K562 (cell line): Measurements from ENCODE around the gene RREB1. TPM values are rescaled to one million over a fixed set of nuclear protein-coding genes. Genes with fewer than 3 reads are reported as not detected.

ENCODE experiments used
- ESRRB ChIP-seq: fragments of 250-450 bp; sonication (Bioruptor Pico); IDR thresholded peaks from 2 replicates; pipeline ENCODE4 v1.5.0; 2020; ENCODE audit warnings: mild to moderate bottlenecking, moderate library complexity, borderline replicate concordance
- KAT7 ChIP-seq: sonication (generic); formaldehyde crosslinking; IDR thresholded peaks from 2 replicates; pipeline ENCODE4 v1.8.0; 2022; ENCODE audit warnings: missing genetic modification reagents, mild to moderate bottlenecking, borderline replicate concordance
- NELFE ChIP-seq: IDR thresholded peaks from 2 replicates; pipeline ENCODE4 v1.6.1; 2011; ENCODE audit warnings: mild to moderate bottlenecking; ENCODE audit not compliant: insufficient read depth, insufficient read length
- PHTF2 ChIP-seq: fragments of 250-450 bp; sonication (Bioruptor Pico); IDR thresholded peaks from 2 replicates; pipeline ENCODE4 v1.5.0; 2021; ENCODE audit warnings: mild to moderate bottlenecking
- POLR3G ChIP-seq: IDR thresholded peaks from 2 replicates; pipeline ENCODE4 v1.6.1; 2011; ENCODE audit not compliant: insufficient read length, insufficient replicate concordance; ENCODE audit errors: extremely low read depth
- POU5F1 ChIP-seq: fragments of 150-350 bp; IDR thresholded peaks from 2 replicates; pipeline ENCODE4 v1.6.1; 2014; ENCODE audit warnings: borderline replicate concordance, low read length, low read depth, mild to moderate bottlenecking; ENCODE audit not compliant: partially characterized antibody
- RBM17 ChIP-seq: fragments of 200-400 bp; formaldehyde crosslinking; IDR thresholded peaks from 2 replicates; pipeline ENCODE4 v1.6.1; 2017; ENCODE audit warnings: low read depth, mild to moderate bottlenecking, low read length, borderline replicate concordance
- SRSF9 ChIP-seq: fragments of 200-400 bp; formaldehyde crosslinking; IDR thresholded peaks from 2 replicates; pipeline ENCODE4 v1.6.1; 2017; ENCODE audit warnings: low read depth, low read length, borderline replicate concordance
- ZBTB43 ChIP-seq: sonication (generic); formaldehyde crosslinking; IDR thresholded peaks from 2 replicates; pipeline ENCODE4 v1.8.0; 2023; ENCODE audit warnings: mild to moderate bottlenecking, missing genetic modification reagents
- ZFX ChIP-seq: sonication (generic); formaldehyde crosslinking; IDR thresholded peaks from 2 replicates; pipeline ENCODE4 v1.8.0; 2022; ENCODE audit warnings: mild to moderate bottlenecking, missing genetic modification reagents, moderate library complexity
- ZKSCAN8 ChIP-seq: fragments of 200-800 bp; sonication (Bioruptor generic); IDR thresholded peaks from 2 replicates; pipeline ENCODE4 v1.6.1; 2016; ENCODE audit warnings: missing genetic modification characterization, missing compliant biosample characterization
- ZNF699 ChIP-seq: fragments of 250-450 bp; sonication (Bioruptor Pico); IDR thresholded peaks from 2 replicates; pipeline ENCODE4 v1.8.0; 2021; ENCODE audit warnings: mild to moderate bottlenecking, moderate library complexity; ENCODE audit not compliant: insufficient replicate concordance
- ZNF76 ChIP-seq: fragments of 250-450 bp; sonication (Bioruptor Pico); IDR thresholded peaks from 2 replicates; pipeline ENCODE4 v1.4.0; 2020; ENCODE audit warnings: mild to moderate bottlenecking, moderate library complexity, borderline replicate concordance
- polyA plus RNA-seq, 8 experiments: library from polyadenylated mRNA; depleted of rRNA in 4 of 8; stranded (reverse) in 5 of 8; unstranded in 3 of 8; fragments of >200 nt; fragmentation: Nextera tagmentation in 2 of 8; fragmentation: Illumina TruSeq in 1 of 8; extraction: Ambion mirVana in 2 of 8; extraction: Trizol in 1 of 8; gene quantifications; 2 replicates each; pipeline versions ENCODE4 v1.2.1 to v1.2.3, GENCODE V29; 2011 to 2014; ENCODE audit warnings: inconsistent platforms in 1 of 8, missing spikeins in 1 of 8
- total RNA-seq, 7 experiments: library from RNA; depleted of rRNA in 6 of 7; stranded (reverse); fragments of >200 nt in 6 of 7; fragmentation: Illumina TruSeq in 2 of 7; extraction: Trizol in 2 of 7; gene quantifications; 2 replicates each; pipeline versions ENCODE4 v1.2.1 to v1.2.3, GENCODE V29; 2011 to 2021; ENCODE audit warnings: low replicate concordance in 1 of 7
- TF ChIP-seq, protein P1 (sequence below): fragments of 250-450 bp; sonication (Bioruptor Pico); IDR thresholded peaks from 2 replicates; pipeline ENCODE4 v1.5.0; 2021; ENCODE audit warnings: mild to moderate bottlenecking, moderate library complexity
- TF ChIP-seq, protein P2 (sequence below): fragments of 450-650 bp; formaldehyde crosslinking; IDR thresholded peaks from 2 replicates; pipeline ENCODE4 v1.4.0; 2020; ENCODE audit warnings: mild to moderate bottlenecking, moderate library complexity
- TF ChIP-seq, protein P3 (sequence below): sonication (generic); formaldehyde crosslinking; IDR thresholded peaks from 2 replicates; pipeline ENCODE4 v1.8.1; 2023; ENCODE audit warnings: mild to moderate bottlenecking, missing genetic modification reagents
- TF ChIP-seq, protein P4 (sequence below): sonication (generic); formaldehyde crosslinking; IDR thresholded peaks from 2 replicates; pipeline ENCODE4 v1.9.0; 2022; ENCODE audit warnings: mild to moderate bottlenecking, missing genetic modification reagents
- TF ChIP-seq, protein P5 (sequence below): fragments of 450-650 bp; IDR thresholded peaks from 2 replicates; pipeline ENCODE4 v1.6.1; 2016; ENCODE audit warnings: low read depth, mild to moderate bottlenecking, moderate library complexity

Gene RREB1
- total and polyA plus RNA-seq, 9 of the 15 experiments (the other 6 are each of a cell fraction or from before 2014, with no cell fraction given): 3.3 to 64.2 (median 19.3) TPM

DNA sequence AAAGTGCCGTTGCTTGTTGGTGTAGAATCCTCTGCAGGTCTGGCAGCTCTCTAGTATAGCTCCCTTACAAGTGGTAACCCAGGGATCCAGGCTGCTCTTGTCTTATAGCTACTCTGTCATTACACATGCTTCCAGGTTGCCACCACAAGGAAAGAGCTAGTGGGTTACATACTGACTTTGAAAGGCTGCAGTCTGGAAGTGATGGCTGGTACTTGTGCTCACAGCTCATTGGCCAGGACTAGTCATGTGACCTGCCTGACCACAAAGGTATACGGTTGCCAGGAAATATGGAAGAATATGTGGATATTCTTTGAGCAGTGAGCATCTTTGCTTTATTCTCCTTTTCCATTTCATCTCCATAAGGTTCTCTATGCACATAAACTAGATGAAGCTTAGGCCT, 46.0 kb downstream of the RREB1 start (continued):
- TF ChIP-seq, protein P1, sequence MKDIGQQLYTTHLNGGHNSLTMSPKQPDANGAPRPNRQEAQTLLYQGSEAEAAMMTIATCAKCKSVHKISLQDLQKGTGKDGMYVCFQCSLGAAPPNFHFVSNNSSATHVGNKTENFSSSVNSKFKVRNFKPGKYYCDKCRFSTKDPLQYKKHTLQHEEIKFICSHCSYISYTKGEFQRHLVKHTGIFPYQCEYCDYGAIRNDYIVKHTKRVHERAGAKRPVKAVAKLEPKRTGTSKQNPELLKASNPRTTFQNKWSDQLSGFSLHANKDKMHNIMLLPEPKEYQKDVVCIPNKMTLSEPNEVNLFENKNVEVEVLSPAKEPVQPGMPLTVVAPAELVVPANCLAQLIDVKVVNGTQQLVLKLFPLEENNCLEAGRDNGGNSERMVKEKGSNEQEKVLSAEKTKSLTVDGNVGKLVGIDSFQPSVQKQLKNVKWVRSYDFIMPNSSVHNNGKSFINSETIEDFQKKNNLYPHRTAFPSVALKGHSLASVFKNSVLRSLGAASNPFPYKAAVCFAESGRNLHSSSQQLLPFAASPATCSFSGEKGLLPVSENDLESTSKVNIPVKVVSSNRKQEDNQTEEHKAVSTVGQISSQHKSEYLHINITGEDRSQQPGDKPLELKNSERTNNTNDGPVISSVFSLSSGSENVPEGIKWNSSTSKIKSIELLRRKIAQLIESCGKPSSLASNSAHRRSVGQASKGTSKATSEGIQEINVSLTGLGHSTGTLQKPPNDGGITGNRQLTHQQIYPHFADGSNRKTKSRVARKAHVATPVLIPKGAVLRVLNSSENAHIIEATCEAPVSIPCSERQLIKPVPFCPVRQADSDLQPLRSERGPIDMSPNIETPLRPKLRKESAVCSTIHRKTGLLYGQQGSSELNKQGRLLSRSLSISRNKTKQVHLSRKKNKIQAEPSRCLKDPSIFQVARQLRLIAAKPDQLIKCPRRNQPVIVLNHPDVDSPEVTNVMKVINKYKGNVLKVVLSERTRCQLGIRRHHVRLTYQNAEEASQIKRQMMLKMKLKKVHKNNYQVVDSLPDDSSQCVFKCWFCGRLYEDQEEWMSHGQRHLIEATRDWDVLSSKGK: no peak
- no peak for TF ChIP-seq ZNF699
- no peak for TF ChIP-seq POU5F1
- TF ChIP-seq, protein P2, sequence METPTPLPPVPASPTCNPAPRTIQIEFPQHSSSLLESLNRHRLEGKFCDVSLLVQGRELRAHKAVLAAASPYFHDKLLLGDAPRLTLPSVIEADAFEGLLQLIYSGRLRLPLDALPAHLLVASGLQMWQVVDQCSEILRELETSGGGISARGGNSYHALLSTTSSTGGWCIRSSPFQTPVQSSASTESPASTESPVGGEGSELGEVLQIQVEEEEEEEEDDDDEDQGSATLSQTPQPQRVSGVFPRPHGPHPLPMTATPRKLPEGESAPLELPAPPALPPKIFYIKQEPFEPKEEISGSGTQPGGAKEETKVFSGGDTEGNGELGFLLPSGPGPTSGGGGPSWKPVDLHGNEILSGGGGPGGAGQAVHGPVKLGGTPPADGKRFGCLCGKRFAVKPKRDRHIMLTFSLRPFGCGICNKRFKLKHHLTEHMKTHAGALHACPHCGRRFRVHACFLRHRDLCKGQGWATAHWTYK: no peak
- TF ChIP-seq, protein P3, sequence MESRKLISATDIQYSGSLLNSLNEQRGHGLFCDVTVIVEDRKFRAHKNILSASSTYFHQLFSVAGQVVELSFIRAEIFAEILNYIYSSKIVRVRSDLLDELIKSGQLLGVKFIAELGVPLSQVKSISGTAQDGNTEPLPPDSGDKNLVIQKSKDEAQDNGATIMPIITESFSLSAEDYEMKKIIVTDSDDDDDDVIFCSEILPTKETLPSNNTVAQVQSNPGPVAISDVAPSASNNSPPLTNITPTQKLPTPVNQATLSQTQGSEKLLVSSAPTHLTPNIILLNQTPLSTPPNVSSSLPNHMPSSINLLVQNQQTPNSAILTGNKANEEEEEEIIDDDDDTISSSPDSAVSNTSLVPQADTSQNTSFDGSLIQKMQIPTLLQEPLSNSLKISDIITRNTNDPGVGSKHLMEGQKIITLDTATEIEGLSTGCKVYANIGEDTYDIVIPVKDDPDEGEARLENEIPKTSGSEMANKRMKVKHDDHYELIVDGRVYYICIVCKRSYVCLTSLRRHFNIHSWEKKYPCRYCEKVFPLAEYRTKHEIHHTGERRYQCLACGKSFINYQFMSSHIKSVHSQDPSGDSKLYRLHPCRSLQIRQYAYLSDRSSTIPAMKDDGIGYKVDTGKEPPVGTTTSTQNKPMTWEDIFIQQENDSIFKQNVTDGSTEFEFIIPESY: no peak
- no peak for TF ChIP-seq ZNF76 (CRISPR knock-in tag)
- no peak for TF ChIP-seq PHTF2 (CRISPR knock-in tag)
- TF ChIP-seq SRSF9: no peak
- no peak for TF ChIP-seq NELFE
- 0 out of 2 replicates have a peak, but pooled peaks have one; percentile 22 for TF ChIP-seq ZFX (CRISPR knock-in tag)
- TF ChIP-seq ZKSCAN8 (CRISPR knock-in tag): no peak
- TF ChIP-seq RBM17: no peak
- TF ChIP-seq ZBTB43 (CRISPR knock-in tag): no peak
- TF ChIP-seq POLR3G: no peak
- TF ChIP-seq, protein P4, sequence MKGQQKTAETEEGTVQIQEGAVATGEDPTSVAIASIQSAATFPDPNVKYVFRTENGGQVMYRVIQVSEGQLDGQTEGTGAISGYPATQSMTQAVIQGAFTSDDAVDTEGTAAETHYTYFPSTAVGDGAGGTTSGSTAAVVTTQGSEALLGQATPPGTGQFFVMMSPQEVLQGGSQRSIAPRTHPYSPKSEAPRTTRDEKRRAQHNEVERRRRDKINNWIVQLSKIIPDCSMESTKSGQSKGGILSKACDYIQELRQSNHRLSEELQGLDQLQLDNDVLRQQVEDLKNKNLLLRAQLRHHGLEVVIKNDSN (CRISPR knock-in tag): peak; percentile 88
- TF ChIP-seq KAT7 (CRISPR knock-in tag): no peak
- TF ChIP-seq, protein P5, sequence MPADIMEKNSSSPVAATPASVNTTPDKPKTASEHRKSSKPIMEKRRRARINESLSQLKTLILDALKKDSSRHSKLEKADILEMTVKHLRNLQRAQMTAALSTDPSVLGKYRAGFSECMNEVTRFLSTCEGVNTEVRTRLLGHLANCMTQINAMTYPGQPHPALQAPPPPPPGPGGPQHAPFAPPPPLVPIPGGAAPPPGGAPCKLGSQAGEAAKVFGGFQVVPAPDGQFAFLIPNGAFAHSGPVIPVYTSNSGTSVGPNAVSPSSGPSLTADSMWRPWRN: no peak
- no peak for TF ChIP-seq ESRRB
